GM21381 (cell line): Measurements from ENCODE around the gene CHD6.

Source experiments
- ATAC-seq: cut with Tn5 transposase; IDR thresholded peaks from one replicate; pipeline ENCODE4 v1.9.1; 2021; ENCODE audit warnings: mild to moderate bottlenecking, moderate library complexity; ENCODE audit not compliant: unreplicated experiment

CHD6 gene

GRCh38 chr20:41617902-41618806 is at the start of gene CHD6:
TSS of gene CHD6 (minus strand) at chr20:41618377. CDS start at chr20:41551337, 67,040 bp downstream.
- ATAC-seq, result peak; percentile 97

GRCh38 chr20:41664584-41664983 is 46.4 kb upstream of the CHD6 start:
- ATAC-seq, result no peak

- no peak for ATAC-seq
Observed at GRCh38 chr20:41657655-41658054, 39.5 kb upstream of the CHD6 start.

- ATAC-seq, result no peak
Observed at GRCh38 chr20:41655962-41656618, 37.9 kb upstream of the CHD6 start.

- no peak for ATAC-seq
Observed at GRCh38 chr20:41654884-41655283, 36.7 kb upstream of the CHD6 start.

GRCh38 chr20:41654292-41654691 is 36.1 kb upstream of the CHD6 start:
- ATAC-seq, result no peak

- no peak for ATAC-seq
Observed at GRCh38 chr20:41650231-41650948, 32.2 kb upstream of the CHD6 start.

- ATAC-seq, result no peak
Observed at GRCh38 chr20:41649489-41649888, 31.3 kb upstream of the CHD6 start.

- ATAC-seq, result no peak
Observed at GRCh38 chr20:41645372-41645771, 27.2 kb upstream of the CHD6 start.

GRCh38 chr20:41643504-41643938 is 25.3 kb upstream of the CHD6 start:
- ATAC-seq, result no peak

GRCh38 chr20:41639630-41640029 is 21.5 kb upstream of the CHD6 start:
- no peak for ATAC-seq

- ATAC-seq, result no peak
Observed at GRCh38 chr20:41638456-41638855, 20.3 kb upstream of the CHD6 start.

- no peak for ATAC-seq
Observed at GRCh38 chr20:41635158-41635557, 17.0 kb upstream of the CHD6 start.

- no peak for ATAC-seq
Observed at GRCh38 chr20:41632896-41633295, 14.7 kb upstream of the CHD6 start.

- ATAC-seq, result no peak
Observed at GRCh38 chr20:41631826-41632225, 13.6 kb upstream of the CHD6 start.

- no peak for ATAC-seq
Observed at GRCh38 chr20:41630846-41631245, 12.7 kb upstream of the CHD6 start.

- no peak for ATAC-seq
Observed at GRCh38 chr20:41627611-41628244, 9.6 kb upstream of the CHD6 start.

GRCh38 chr20:41627001-41627495 is 8.9 kb upstream of the CHD6 start:
- ATAC-seq, result no peak

GRCh38 chr20:41623625-41624375 is 5.6 kb upstream of the CHD6 start:
- no peak for ATAC-seq

GRCh38 chr20:41622584-41622983 is 4.4 kb upstream of the CHD6 start:
- ATAC-seq, result no peak
